WTC11 (cell line): ENCODE measurements around the gene GLT8D1. TPM values are rescaled to one million over a fixed set of nuclear protein-coding genes. Genes with fewer than 3 reads are reported as not detected.

ENCODE experiments used
- ATF1 ChIP-seq: sonication (generic); formaldehyde crosslinking; IDR thresholded peaks from 2 replicates; pipeline ENCODE4 v1.8.1; 2023; ENCODE audit warnings: mild to moderate bottlenecking, moderate library complexity, missing genetic modification reagents
- CBFB ChIP-seq: sonication (generic); formaldehyde crosslinking; IDR thresholded peaks from 2 replicates; pipeline ENCODE4 v1.8.1; 2022; ENCODE audit warnings: mild to moderate bottlenecking, low read depth, missing genetic modification reagents
- CDX4 ChIP-seq: fragments of 250-450 bp; sonication (Bioruptor Pico); IDR thresholded peaks from 2 replicates; pipeline ENCODE4 v1.9.0; 2021; ENCODE audit warnings: moderate library complexity, mild to moderate bottlenecking, inconsistent platforms, borderline replicate concordance
- ETV6 ChIP-seq: sonication (generic); formaldehyde crosslinking; IDR thresholded peaks from 2 replicates; pipeline ENCODE4 v1.8.1; 2022; ENCODE audit warnings: mild to moderate bottlenecking, missing genetic modification reagents
- FOXK1 ChIP-seq: sonication (generic); formaldehyde crosslinking; IDR thresholded peaks from 2 replicates; pipeline ENCODE4 v1.8.0; 2022; ENCODE audit warnings: mild to moderate bottlenecking, moderate library complexity, missing genetic modification reagents
- FOXP1 ChIP-seq: sonication (generic); formaldehyde crosslinking; IDR thresholded peaks from 2 replicates; pipeline ENCODE4 v1.8.0; 2022; ENCODE audit warnings: missing genetic modification reagents, mild to moderate bottlenecking, moderate library complexity, borderline replicate concordance
- GABPB1 ChIP-seq: sonication (generic); formaldehyde crosslinking; IDR thresholded peaks from 2 replicates; pipeline ENCODE4 v1.8.1; 2023; ENCODE audit warnings: mild to moderate bottlenecking, missing genetic modification reagents
- HMGXB4 ChIP-seq: sonication (generic); formaldehyde crosslinking; IDR thresholded peaks from 2 replicates; pipeline ENCODE4 v1.8.1; 2023; ENCODE audit warnings: mild to moderate bottlenecking, moderate library complexity, missing genetic modification reagents
- IRF2 ChIP-seq: sonication (generic); formaldehyde crosslinking; IDR thresholded peaks from 2 replicates; pipeline ENCODE4 v1.8.0; 2022; ENCODE audit warnings: low read depth, missing genetic modification reagents, borderline replicate concordance
- KAT7 ChIP-seq: sonication (generic); formaldehyde crosslinking; IDR thresholded peaks from 2 replicates; pipeline ENCODE4 v1.8.1; 2023; ENCODE audit warnings: missing genetic modification reagents, mild to moderate bottlenecking, borderline replicate concordance
- MAX ChIP-seq: sonication (generic); formaldehyde crosslinking; IDR thresholded peaks from 2 replicates; pipeline ENCODE4 v1.8.0; 2022; ENCODE audit warnings: mild to moderate bottlenecking, missing genetic modification reagents
- NFATC4 ChIP-seq: fragments of 250-450 bp; sonication (Bioruptor Pico); IDR thresholded peaks from 2 replicates; pipeline ENCODE4 v1.9.0; 2021; ENCODE audit warnings: mild to moderate bottlenecking
- NR2C2 ChIP-seq: sonication (generic); formaldehyde crosslinking; IDR thresholded peaks from 2 replicates; pipeline ENCODE4 v1.8.0; 2022; ENCODE audit warnings: mild to moderate bottlenecking, missing genetic modification reagents
- SMAD3 ChIP-seq: sonication (generic); formaldehyde crosslinking; IDR thresholded peaks from 2 replicates; pipeline ENCODE4 v1.8.0; 2022; ENCODE audit warnings: missing genetic modification reagents, mild to moderate bottlenecking, borderline replicate concordance
- TCF7 ChIP-seq: sonication (generic); formaldehyde crosslinking; IDR thresholded peaks from 2 replicates; pipeline ENCODE4 v1.8.0; 2022; ENCODE audit warnings: mild to moderate bottlenecking, low read depth, missing genetic modification reagents, moderate library complexity
- ZNF232 ChIP-seq: sonication (generic); formaldehyde crosslinking; IDR thresholded peaks from 2 replicates; pipeline ENCODE4 v1.8.0; 2022; ENCODE audit warnings: mild to moderate bottlenecking, missing genetic modification reagents
- total RNA-seq: library from RNA; stranded (reverse); gene quantifications from 3 replicates; pipeline ENCODE4 v1.2.3, GENCODE V29; 2021
- TF ChIP-seq, protein P1 (sequence below): sonication (generic); formaldehyde crosslinking; IDR thresholded peaks from 2 replicates; pipeline ENCODE4 v1.8.1; 2023; ENCODE audit warnings: mild to moderate bottlenecking, missing genetic modification reagents, moderate library complexity
- TF ChIP-seq, protein P2 (sequence below): sonication (generic); formaldehyde crosslinking; IDR thresholded peaks from 2 replicates; pipeline ENCODE4 v1.8.1; 2022; ENCODE audit warnings: mild to moderate bottlenecking, missing genetic modification reagents, moderate library complexity, borderline replicate concordance
- TF ChIP-seq, protein P3 (sequence below): sonication (generic); formaldehyde crosslinking; IDR thresholded peaks from 2 replicates; pipeline ENCODE4 v1.8.1; 2022; ENCODE audit warnings: mild to moderate bottlenecking, moderate library complexity, missing genetic modification reagents
- TF ChIP-seq, protein P4 (sequence below): sonication (generic); formaldehyde crosslinking; IDR thresholded peaks from 2 replicates; pipeline ENCODE4 v1.8.0; 2022; ENCODE audit warnings: missing genetic modification reagents
- TF ChIP-seq, protein P5 (sequence below): sonication (generic); formaldehyde crosslinking; IDR thresholded peaks from 2 replicates; pipeline ENCODE4 v1.8.1; 2023; ENCODE audit warnings: mild to moderate bottlenecking, missing genetic modification reagents, moderate library complexity
- TF ChIP-seq, protein P6 (sequence below): fragments of 250-450 bp; sonication (Bioruptor Pico); conservative IDR thresholded peaks from 2 replicates; pipeline ENCODE4 v1.9.0; 2021; ENCODE audit warnings: mild to moderate bottlenecking

Gene GLT8D1
- total RNA-seq, 1 experiment from 2014 or later = 41.2 TPM

GRCh38 chr3:52714335-52715302, 9.0 kb upstream of the GLT8D1 start (continued):
- TF ChIP-seq, protein P1, sequence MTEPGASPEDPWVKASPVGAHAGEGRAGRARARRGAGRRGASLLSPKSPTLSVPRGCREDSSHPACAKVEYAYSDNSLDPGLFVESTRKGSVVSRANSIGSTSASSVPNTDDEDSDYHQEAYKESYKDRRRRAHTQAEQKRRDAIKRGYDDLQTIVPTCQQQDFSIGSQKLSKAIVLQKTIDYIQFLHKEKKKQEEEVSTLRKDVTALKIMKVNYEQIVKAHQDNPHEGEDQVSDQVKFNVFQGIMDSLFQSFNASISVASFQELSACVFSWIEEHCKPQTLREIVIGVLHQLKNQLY = no peak
- TF ChIP-seq GABPB1 (CRISPR knock-in tag) = no peak
- TF ChIP-seq ETV6 (CRISPR knock-in tag) = peak; percentile 48; the same call in 1 of the 2 replicates
- TF ChIP-seq HMGXB4 (CRISPR knock-in tag) = peak; percentile 80; the same call in 1 of the 2 replicates
- TF ChIP-seq SMAD3 (CRISPR knock-in tag) = no peak
- peak; percentile 68; the same call in 1 of the 2 replicates for TF ChIP-seq MAX (CRISPR knock-in tag)
- TF ChIP-seq, protein P2, sequence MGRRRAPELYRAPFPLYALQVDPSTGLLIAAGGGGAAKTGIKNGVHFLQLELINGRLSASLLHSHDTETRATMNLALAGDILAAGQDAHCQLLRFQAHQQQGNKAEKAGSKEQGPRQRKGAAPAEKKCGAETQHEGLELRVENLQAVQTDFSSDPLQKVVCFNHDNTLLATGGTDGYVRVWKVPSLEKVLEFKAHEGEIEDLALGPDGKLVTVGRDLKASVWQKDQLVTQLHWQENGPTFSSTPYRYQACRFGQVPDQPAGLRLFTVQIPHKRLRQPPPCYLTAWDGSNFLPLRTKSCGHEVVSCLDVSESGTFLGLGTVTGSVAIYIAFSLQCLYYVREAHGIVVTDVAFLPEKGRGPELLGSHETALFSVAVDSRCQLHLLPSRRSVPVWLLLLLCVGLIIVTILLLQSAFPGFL (CRISPR knock-in tag) = no peak
- TF ChIP-seq, protein P3, sequence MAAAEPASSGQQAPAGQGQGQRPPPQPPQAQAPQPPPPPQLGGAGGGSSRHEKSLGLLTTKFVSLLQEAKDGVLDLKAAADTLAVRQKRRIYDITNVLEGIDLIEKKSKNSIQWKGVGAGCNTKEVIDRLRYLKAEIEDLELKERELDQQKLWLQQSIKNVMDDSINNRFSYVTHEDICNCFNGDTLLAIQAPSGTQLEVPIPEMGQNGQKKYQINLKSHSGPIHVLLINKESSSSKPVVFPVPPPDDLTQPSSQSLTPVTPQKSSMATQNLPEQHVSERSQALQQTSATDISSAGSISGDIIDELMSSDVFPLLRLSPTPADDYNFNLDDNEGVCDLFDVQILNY (CRISPR knock-in tag) = no peak
- no peak for TF ChIP-seq TCF7 (CRISPR knock-in tag)
- no peak for TF ChIP-seq KAT7 (CRISPR knock-in tag)
- TF ChIP-seq FOXP1 (CRISPR knock-in tag) = peak; percentile 45; the same call in 1 of the 2 replicates
- TF ChIP-seq, protein P4, sequence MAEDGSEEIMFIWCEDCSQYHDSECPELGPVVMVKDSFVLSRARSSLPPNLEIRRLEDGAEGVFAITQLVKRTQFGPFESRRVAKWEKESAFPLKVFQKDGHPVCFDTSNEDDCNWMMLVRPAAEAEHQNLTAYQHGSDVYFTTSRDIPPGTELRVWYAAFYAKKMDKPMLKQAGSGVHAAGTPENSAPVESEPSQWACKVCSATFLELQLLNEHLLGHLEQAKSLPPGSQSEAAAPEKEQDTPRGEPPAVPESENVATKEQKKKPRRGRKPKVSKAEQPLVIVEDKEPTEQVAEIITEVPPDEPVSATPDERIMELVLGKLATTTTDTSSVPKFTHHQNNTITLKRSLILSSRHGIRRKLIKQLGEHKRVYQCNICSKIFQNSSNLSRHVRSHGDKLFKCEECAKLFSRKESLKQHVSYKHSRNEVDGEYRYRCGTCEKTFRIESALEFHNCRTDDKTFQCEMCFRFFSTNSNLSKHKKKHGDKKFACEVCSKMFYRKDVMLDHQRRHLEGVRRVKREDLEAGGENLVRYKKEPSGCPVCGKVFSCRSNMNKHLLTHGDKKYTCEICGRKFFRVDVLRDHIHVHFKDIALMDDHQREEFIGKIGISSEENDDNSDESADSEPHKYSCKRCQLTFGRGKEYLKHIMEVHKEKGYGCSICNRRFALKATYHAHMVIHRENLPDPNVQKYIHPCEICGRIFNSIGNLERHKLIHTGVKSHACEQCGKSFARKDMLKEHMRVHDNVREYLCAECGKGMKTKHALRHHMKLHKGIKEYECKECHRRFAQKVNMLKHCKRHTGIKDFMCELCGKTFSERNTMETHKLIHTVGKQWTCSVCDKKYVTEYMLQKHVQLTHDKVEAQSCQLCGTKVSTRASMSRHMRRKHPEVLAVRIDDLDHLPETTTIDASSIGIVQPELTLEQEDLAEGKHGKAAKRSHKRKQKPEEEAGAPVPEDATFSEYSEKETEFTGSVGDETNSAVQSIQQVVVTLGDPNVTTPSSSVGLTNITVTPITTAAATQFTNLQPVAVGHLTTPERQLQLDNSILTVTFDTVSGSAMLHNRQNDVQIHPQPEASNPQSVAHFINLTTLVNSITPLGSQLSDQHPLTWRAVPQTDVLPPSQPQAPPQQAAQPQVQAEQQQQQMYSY (CRISPR knock-in tag) = no peak
- TF ChIP-seq IRF2 = no peak
- TF ChIP-seq ZNF232 (CRISPR knock-in tag) = no peak
- TF ChIP-seq CDX4 (CRISPR knock-in tag) = no peak
- TF ChIP-seq, protein P5, sequence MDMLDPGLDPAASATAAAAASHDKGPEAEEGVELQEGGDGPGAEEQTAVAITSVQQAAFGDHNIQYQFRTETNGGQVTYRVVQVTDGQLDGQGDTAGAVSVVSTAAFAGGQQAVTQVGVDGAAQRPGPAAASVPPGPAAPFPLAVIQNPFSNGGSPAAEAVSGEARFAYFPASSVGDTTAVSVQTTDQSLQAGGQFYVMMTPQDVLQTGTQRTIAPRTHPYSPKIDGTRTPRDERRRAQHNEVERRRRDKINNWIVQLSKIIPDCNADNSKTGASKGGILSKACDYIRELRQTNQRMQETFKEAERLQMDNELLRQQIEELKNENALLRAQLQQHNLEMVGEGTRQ (CRISPR knock-in tag) = peak; percentile 54; the same call in 1 of the 2 replicates
- TF ChIP-seq, protein P6, sequence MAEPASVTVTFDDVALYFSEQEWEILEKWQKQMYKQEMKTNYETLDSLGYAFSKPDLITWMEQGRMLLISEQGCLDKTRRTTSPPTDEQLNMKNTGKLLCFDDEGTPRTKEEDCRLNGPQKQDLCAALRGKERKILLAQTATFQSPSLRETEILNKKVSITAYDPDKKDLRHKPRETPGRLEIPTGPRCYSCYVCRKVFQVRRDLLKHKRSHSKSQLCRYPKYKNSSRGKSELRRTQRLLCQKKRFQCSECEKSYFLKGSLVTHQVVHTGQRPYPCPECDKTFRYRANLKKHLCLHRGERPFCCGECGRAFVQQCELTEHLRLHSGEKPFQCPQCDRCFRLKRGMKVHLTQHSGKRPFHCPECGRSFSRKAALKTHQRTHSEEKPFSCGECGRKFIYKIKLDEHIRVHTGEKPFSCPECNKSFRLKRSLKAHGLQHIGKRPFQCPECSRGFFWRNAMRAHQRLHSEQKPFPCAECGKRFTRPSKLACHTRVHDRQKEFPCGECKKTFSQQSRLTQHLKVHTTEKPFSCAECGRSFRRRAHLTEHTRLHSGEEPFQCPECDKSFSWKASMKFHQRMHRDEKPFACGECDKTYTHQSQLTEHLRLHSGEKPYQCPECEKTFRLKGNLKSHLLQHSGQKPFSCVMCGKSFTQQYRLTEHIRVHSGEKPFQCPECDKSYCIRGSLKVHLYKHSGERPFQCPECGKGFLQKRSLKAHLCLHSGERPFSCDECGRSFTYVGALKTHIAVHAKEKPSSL (CRISPR knock-in tag) = no peak
- no peak for TF ChIP-seq NR2C2
- no peak; the same call in 1 of the 2 replicates for TF ChIP-seq CBFB (CRISPR knock-in tag)
- no peak for TF ChIP-seq NFATC4 (CRISPR knock-in tag)
- TF ChIP-seq FOXK1 (CRISPR knock-in tag) = peak; percentile 50; the same call in 1 of the 2 replicates
- TF ChIP-seq ATF1 (CRISPR knock-in tag) = no peak
